ENCODE results near the gene RAPGEF5.
"Not testable (repeated sequence)": the region's sequence is repeated elsewhere in the genome, so short reads cannot be mapped to it uniquely, and the experiment has no call there.

RAPGEF5 gene

DNA sequence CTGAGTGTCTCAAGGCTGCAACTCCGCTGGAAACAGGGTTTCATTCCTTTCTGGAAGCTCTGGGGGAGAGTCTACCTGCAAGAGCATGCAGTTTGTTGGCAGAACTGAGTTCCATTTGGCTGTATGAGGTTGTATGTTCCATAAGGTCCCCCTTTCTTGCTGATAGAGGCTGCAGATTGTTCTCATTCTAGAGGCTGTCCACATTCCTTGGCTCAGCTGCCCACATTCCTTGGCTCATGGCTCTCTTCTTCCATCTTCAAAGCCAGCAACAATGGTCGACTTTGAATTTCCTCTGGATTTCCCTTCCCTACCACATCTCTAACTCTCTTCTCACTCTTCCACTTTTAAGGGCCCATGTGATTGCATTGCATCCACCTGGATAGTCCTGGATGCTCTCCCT lies 264.0 kb downstream of the RAPGEF5 start:
- Histone ChIP-seq H3K9me3 (ENCODE audit: severe bottlenecking) (no peaks in the 10 kb centered on the region), H3K4me1 (ENCODE audit: insufficient read depth, poor library complexity, severe bottlenecking) (peaks cover 5% of the 10 kb centered on the region), H3K4me3 (ENCODE audit: severe bottlenecking) (no peak overlapping the region), H3K36me3 (ENCODE audit: low read depth) (no peaks in the 10 kb centered on the region), H3K27ac (ENCODE audit: poor library complexity, severe bottlenecking) (no peak overlapping the region), H3K27me3 (ENCODE audit: insufficient read depth, poor library complexity, severe bottlenecking) (no peaks in the 10 kb centered on the region)
- no peak for DNase-seq (ENCODE audit: low spot score)
- TF ChIP-seq, protein P1, sequence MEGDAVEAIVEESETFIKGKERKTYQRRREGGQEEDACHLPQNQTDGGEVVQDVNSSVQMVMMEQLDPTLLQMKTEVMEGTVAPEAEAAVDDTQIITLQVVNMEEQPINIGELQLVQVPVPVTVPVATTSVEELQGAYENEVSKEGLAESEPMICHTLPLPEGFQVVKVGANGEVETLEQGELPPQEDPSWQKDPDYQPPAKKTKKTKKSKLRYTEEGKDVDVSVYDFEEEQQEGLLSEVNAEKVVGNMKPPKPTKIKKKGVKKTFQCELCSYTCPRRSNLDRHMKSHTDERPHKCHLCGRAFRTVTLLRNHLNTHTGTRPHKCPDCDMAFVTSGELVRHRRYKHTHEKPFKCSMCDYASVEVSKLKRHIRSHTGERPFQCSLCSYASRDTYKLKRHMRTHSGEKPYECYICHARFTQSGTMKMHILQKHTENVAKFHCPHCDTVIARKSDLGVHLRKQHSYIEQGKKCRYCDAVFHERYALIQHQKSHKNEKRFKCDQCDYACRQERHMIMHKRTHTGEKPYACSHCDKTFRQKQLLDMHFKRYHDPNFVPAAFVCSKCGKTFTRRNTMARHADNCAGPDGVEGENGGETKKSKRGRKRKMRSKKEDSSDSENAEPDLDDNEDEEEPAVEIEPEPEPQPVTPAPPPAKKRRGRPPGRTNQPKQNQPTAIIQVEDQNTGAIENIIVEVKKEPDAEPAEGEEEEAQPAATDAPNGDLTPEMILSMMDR (IDR thresholded peaks at IDR 0.05; ENCODE audit: poor library complexity, severe bottlenecking) = no peak
- no peak for ATAC-seq (ENCODE audit: low read depth)

DNA sequence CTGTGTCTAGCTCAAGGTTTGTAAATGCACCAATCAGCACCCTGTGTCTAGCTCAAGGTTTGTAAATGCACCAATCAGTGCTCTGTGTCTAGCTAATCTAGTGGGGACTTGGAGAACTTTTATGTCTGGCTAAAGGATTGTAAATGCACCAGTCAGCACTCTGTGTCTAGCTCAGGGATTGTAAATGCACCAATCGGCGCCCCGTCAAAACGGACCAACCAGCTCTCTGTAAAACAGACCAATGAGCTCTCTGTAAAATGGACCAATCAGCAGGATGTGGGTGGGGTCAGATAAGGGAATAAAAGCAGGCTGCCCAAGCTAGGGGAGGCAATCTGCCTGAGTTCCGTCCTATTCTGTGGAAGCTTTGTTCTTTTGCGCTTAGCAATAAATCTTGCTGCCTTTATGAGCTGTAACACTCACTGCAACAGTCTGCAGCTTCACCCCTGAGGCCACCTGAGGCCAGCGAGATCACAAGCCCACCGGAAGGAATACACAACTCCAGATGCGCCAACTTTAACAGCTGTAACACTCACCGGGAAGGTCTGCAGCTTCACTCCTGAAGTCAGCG lies 265.9 kb downstream of the RAPGEF5 start:
- not testable (repeated sequence) for H3K4me1 ChIP-seq (ENCODE audit: insufficient read depth, poor library complexity, severe bottlenecking); H3K9me3 ChIP-seq (ENCODE audit: severe bottlenecking); ATAC-seq (ENCODE audit: low read depth); H3K27me3 ChIP-seq (ENCODE audit: insufficient read depth, poor library complexity, severe bottlenecking); DNase-seq (ENCODE audit: low spot score); H3K36me3 ChIP-seq (ENCODE audit: low read depth); H3K4me3 ChIP-seq (ENCODE audit: severe bottlenecking); H3K27ac ChIP-seq (ENCODE audit: poor library complexity, severe bottlenecking)

DNA sequence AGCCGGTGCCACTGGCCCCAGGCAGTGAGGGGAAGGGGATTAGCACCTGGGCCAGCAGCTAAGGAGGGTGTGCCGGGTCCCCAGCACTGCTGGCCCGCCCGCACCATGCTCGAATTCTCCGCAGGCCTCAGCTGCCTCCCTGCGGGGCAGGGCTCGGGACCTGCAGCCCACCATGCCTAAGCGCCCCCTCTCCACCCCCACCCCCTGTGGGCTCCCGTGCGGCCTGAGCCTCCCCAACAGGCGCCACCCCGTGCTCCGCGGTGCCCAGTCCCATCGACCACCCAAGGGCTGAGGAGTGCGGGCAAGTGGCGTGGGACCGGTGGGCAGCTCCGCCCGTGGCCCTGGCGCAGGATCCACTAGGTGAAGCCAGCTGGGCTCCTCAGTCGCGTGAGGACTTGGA lies 266.4 kb downstream of the RAPGEF5 start:
- ATAC-seq (ENCODE audit: low read depth) = no peak
- H3K36me3 ChIP-seq (ENCODE audit: low read depth) = no peaks in the 10 kb centered on the region
- no peak for DNase-seq (ENCODE audit: low spot score)
- no peak overlapping the region for H3K4me3 ChIP-seq (ENCODE audit: severe bottlenecking)
- H3K9me3 ChIP-seq (ENCODE audit: severe bottlenecking) = no peaks in the 10 kb centered on the region
- H3K27me3 ChIP-seq (ENCODE audit: insufficient read depth, poor library complexity, severe bottlenecking) = no peaks in the 10 kb centered on the region
- no peak overlapping the region for H3K27ac ChIP-seq (ENCODE audit: poor library complexity, severe bottlenecking)
- TF ChIP-seq, protein P1 (IDR thresholded peaks at IDR 0.05; ENCODE audit: poor library complexity, severe bottlenecking) = no peak
- peaks cover 5% of the 10 kb centered on the region for H3K4me1 ChIP-seq (ENCODE audit: insufficient read depth, poor library complexity, severe bottlenecking)

DNA sequence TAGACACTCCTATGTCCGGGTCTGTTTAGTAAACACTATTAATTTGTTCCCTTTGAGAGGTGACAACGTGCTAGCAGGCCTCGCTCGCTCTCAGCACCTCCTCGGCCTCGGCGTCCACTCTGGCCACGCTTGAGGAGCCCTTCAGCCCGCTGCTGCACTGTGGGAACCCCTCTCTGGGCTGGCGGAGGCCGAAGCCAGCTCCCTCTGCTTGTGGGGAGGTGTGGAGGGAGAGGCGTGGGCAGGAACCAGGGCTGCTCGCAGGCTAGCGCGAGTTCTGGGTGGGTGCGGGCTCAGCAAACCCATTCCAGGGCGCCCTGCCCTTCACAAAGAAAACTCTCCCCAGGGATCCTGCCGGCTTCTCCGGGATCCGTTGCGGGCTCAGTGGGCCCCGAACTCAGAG lies 266.8 kb downstream of the RAPGEF5 start:
- no peaks in the 10 kb centered on the region for H3K9me3 ChIP-seq (ENCODE audit: severe bottlenecking)
- ATAC-seq (ENCODE audit: low read depth) (no peak), DNase-seq (ENCODE audit: low spot score) (no peak)
- H3K27me3 ChIP-seq (ENCODE audit: insufficient read depth, poor library complexity, severe bottlenecking) = no peaks in the 10 kb centered on the region
- no peak overlapping the region for H3K4me3 ChIP-seq (ENCODE audit: severe bottlenecking)
- TF ChIP-seq, protein P1 (IDR thresholded peaks at IDR 0.05; ENCODE audit: poor library complexity, severe bottlenecking) = no peak
- no peak overlapping the region for H3K27ac ChIP-seq (ENCODE audit: poor library complexity, severe bottlenecking)
- H3K4me1 ChIP-seq (ENCODE audit: insufficient read depth, poor library complexity, severe bottlenecking) = peaks cover 5% of the 10 kb centered on the region
- no peaks in the 10 kb centered on the region for H3K36me3 ChIP-seq (ENCODE audit: low read depth)

DNA sequence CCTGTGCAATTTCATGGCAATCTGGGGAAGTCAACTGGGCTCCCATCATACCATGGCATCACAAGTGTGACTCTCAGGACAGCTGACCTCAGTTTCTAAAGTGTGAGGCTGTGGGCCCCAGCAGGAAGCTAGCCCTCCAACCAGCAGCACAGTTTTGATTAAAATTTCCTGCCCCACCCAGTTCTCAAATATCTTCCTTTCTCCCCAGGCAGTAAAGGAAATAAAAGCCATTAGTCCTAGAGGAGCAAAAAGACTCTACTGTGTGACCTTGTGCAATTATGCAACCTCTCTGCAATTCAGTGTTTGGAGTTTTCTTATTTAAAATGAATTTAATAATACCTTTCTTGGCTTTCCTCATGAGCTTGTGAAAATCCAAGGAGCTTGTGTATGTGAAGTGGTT lies 268.1 kb downstream of the RAPGEF5 start:
- Histone ChIP-seq H3K4me3 (ENCODE audit: severe bottlenecking) (no peak overlapping the region), H3K9me3 (ENCODE audit: severe bottlenecking) (no peaks in the 10 kb centered on the region), H3K4me1 (ENCODE audit: insufficient read depth, poor library complexity, severe bottlenecking) (peaks cover 5% of the 10 kb centered on the region), H3K27ac (ENCODE audit: poor library complexity, severe bottlenecking) (no peak overlapping the region), H3K36me3 (ENCODE audit: low read depth) (no peaks in the 10 kb centered on the region), H3K27me3 (ENCODE audit: insufficient read depth, poor library complexity, severe bottlenecking) (no peaks in the 10 kb centered on the region)
- DNase-seq (ENCODE audit: low spot score) (no peak), ATAC-seq (ENCODE audit: low read depth) (no peak)
- TF ChIP-seq, protein P1 (IDR thresholded peaks at IDR 0.05; ENCODE audit: poor library complexity, severe bottlenecking) = no peak

All from RWPE2 (cell line).